DND-41 (cell line): ENCODE measurements around the gene PIEZO1.

Experiments used
- ATAC-seq: fragments of 200-7000 bp; cut with Tn5 transposase; 3 replicates; pipeline ENCODE4 v1.9.1; 2021; ENCODE audit warnings: low read depth; ENCODE audit not compliant: insufficient read depth
- DNase-seq: peaks from one replicate; pipeline ENCODE4 v3.0.0-alpha.2; 2020
- H2AFZ ChIP-seq: 2 replicates; pipeline ENCODE4 v1.6.0; 2012; ENCODE audit warnings: low read depth, low read length
- H3K27ac ChIP-seq: 2 replicates; pipeline ENCODE4 v1.5.1; 2012; ENCODE audit warnings: low read length, inconsistent platforms
- H3K27me3 ChIP-seq: fragments of 200-600 bp; sonication (generic); 2 replicates; pipeline ENCODE4 v1.6.0; 2012; ENCODE audit warnings: low read length, mild to moderate bottlenecking, inconsistent platforms; ENCODE audit not compliant: insufficient read depth, poor library complexity
- H3K36me3 ChIP-seq: 2 replicates; pipeline ENCODE4 v1.5.1; 2012; ENCODE audit warnings: low read length, inconsistent platforms; ENCODE audit not compliant: insufficient read depth
- H3K4me1 ChIP-seq: 2 replicates; pipeline ENCODE4 v1.5.1; 2012; ENCODE audit warnings: mild to moderate bottlenecking, low read length; ENCODE audit not compliant: insufficient read depth
- H3K4me2 ChIP-seq: 2 replicates; pipeline ENCODE4 v1.6.0; 2012; ENCODE audit warnings: mild to moderate bottlenecking, moderate library complexity, low read length, inconsistent platforms; ENCODE audit not compliant: insufficient read depth
- H3K4me3 ChIP-seq, 2 experiments: fragments of 200-600 bp in 1 of 2; shearing (Covaris generic) in 1 of 2; 2 replicates each; pipeline ENCODE4 v1.5.1; 2012 to 2016; ENCODE audit warnings: inconsistent platforms in 2 of 2, low read length in 2 of 2, mild to moderate bottlenecking in 2 of 2, low read depth in 1 of 2, moderate library complexity in 1 of 2
- H3K79me2 ChIP-seq: 2 replicates; pipeline ENCODE4 v1.6.0; 2012; ENCODE audit warnings: low read length, inconsistent platforms; ENCODE audit not compliant: insufficient read depth
- H3K9ac ChIP-seq: 2 replicates; pipeline ENCODE4 v1.6.0; 2012; ENCODE audit warnings: low read depth, mild to moderate bottlenecking, inconsistent platforms, low read length, moderate library complexity
- H3K9me3 ChIP-seq: 2 replicates; pipeline ENCODE4 v1.5.1; 2012; ENCODE audit warnings: low read length, moderate library complexity, mild to moderate bottlenecking, inconsistent platforms; ENCODE audit not compliant: insufficient read depth, severe bottlenecking
- H4K20me1 ChIP-seq: 2 replicates; pipeline ENCODE4 v1.6.0; 2012; ENCODE audit warnings: low read length; ENCODE audit not compliant: insufficient read depth
- CTCF ChIP-seq: IDR thresholded peaks from 2 replicates; pipeline ENCODE4 v1.5.1; 2012; ENCODE audit warnings: borderline replicate concordance, low read length, moderate library complexity, mild to moderate bottlenecking; ENCODE audit not compliant: poor library complexity, severe bottlenecking; ENCODE audit errors: extremely low read depth
- EZH2 ChIP-seq: IDR thresholded peaks from 3 replicates; pipeline ENCODE4 v1.6.1; 2012; ENCODE audit warnings: borderline replicate concordance, low read depth, mild to moderate bottlenecking, moderate library complexity, low read length, inconsistent platforms; ENCODE audit not compliant: severe bottlenecking

Gene PIEZO1

GRCh38 chr16:88720396-88720970, 64.5 kb downstream of the PIEZO1 start:
- DNase-seq (no peak), ATAC-seq (no peak)
- H2AFZ ChIP-seq = no peak overlapping the region
- H3K4me3 ChIP-seq = no peak overlapping the region
- no peak overlapping the region for H3K9ac ChIP-seq
- no peaks in the 10 kb centered on the region for H3K9me3 ChIP-seq
- peaks cover 27% of the 10 kb centered on the region for H4K20me1 ChIP-seq
- H3K4me2 ChIP-seq = no peak overlapping the region
- no peaks in the 10 kb centered on the region for H3K27me3 ChIP-seq
- H3K27ac ChIP-seq = no peak overlapping the region
- no peaks in the 10 kb centered on the region for H3K4me1 ChIP-seq
- TF ChIP-seq CTCF (no peak), EZH2 (no peak)
- peaks cover 99% of the 10 kb centered on the region for H3K36me3 ChIP-seq
- no peaks in the 10 kb centered on the region for H3K79me2 ChIP-seq

- peaks cover 99% of the 10 kb centered on the region for H3K36me3 ChIP-seq
- no peaks in the 10 kb centered on the region for H3K27me3 ChIP-seq
- H3K4me2 ChIP-seq = no peak overlapping the region
- H3K4me1 ChIP-seq = no peaks in the 10 kb centered on the region
- no peak overlapping the region for H2AFZ ChIP-seq
- TF ChIP-seq EZH2 = no peak
- TF ChIP-seq CTCF = no peak
- no peaks in the 10 kb centered on the region for H3K9me3 ChIP-seq
- no peaks in the 10 kb centered on the region for H3K79me2 ChIP-seq
- no peak overlapping the region for H3K4me3 ChIP-seq
- ATAC-seq (no peak), DNase-seq (no peak)
- no peak overlapping the region for H3K27ac ChIP-seq
- no peak overlapping the region for H3K9ac ChIP-seq
- peaks cover 29% of the 10 kb centered on the region for H4K20me1 ChIP-seq
Observed at GRCh38 chr16:88719933-88720296, 65.1 kb downstream of the PIEZO1 start.

GRCh38 chr16:88719267-88719932, 65.6 kb downstream of the PIEZO1 start:
- Histone ChIP-seq H3K4me2 (no peak overlapping the region), H3K27ac (no peak overlapping the region), H3K79me2 (no peaks in the 10 kb centered on the region), H4K20me1 (peaks cover 34% of the 10 kb centered on the region), H3K36me3 (peaks cover 99% of the 10 kb centered on the region), H3K9me3 (no peaks in the 10 kb centered on the region), H3K4me3 (no peak overlapping the region), H3K27me3 (no peaks in the 10 kb centered on the region), H3K9ac (no peak overlapping the region), H3K4me1 (no peaks in the 10 kb centered on the region), H2AFZ (no peak overlapping the region)
- DNase-seq (no peak), ATAC-seq (no peak)
- TF ChIP-seq CTCF = no peak
- TF ChIP-seq EZH2 = no peak
